Retinal pigment epithelial cell (primary cell): ENCODE results near the gene RSPH6A.

Experiments used
- DNase-seq: peaks from one replicate; pipeline ENCODE4 v3.0.0-alpha.2; 2010; ENCODE audit warnings: low read depth
- H3K4me3 ChIP-seq: 2 replicates; pipeline ENCODE4 v1.5.1; 2011; ENCODE audit warnings: mild to moderate bottlenecking, low read length, control low read depth, moderate library complexity
- CTCF ChIP-seq: conservative IDR thresholded peaks from 2 replicates; pipeline ENCODE4 v1.5.1; 2011; ENCODE audit warnings: low read depth, low read length, control low read depth, inconsistent platforms

RSPH6A gene

GRCh38 chr19:45747513-45747912, 67.6 kb downstream of the RSPH6A start:
- no peak for DNase-seq
- no peak for TF ChIP-seq CTCF
- no peak overlapping the region for H3K4me3 ChIP-seq

GRCh38 chr19:45746866-45747265, 68.2 kb downstream of the RSPH6A start:
- no peak overlapping the region for H3K4me3 ChIP-seq
- no peak for DNase-seq
- TF ChIP-seq CTCF = no peak
